Prostate gland (tissue), 2 donors: ENCODE data around the gene PBLD. TPM values are rescaled to one million over a fixed set of nuclear protein-coding genes. Genes with fewer than 3 reads are reported as not detected.
A peak's percentile ranks its signal among the peaks of the same experiment; 100 is the strongest.

Experiments
- DNase-seq: peaks from one replicate; pipeline ENCODE4 v3.0.0-alpha.2; 2019; ENCODE audit warnings: low spot score
- H3K27ac ChIP-seq, 2 donors: fragments of 200-600 bp; sonication (generic); 2 replicates each; pipeline ENCODE4 v1.5.1; 2017 to 2019
- H3K27me3 ChIP-seq: fragments of 200-600 bp; sonication (generic); replicated peaks from 2 replicates; pipeline ENCODE4 v1.5.1; 2019; ENCODE audit not compliant: insufficient read depth
- H3K36me3 ChIP-seq, 2 donors: fragments of 200-600 bp; sonication (generic); 1 replicate in 1 of 2; 2 replicates in 1 of 2; pipeline versions ENCODE4 v1.5.1 to v1.8.1; 2017 to 2019
- H3K4me1 ChIP-seq: fragments of 200-600 bp; sonication (generic); replicated peaks from 2 replicates; pipeline ENCODE4 v1.5.1; 2019
- H3K4me3 ChIP-seq, 2 donors: fragments of 200-600 bp; sonication (generic); 2 replicates each; pipeline ENCODE4 v1.5.1; 2017 to 2019
- H3K9me3 ChIP-seq: fragments of 200-600 bp; sonication (generic); 2 replicates; pipeline ENCODE4 v1.5.1; 2017
- CTCF ChIP-seq, 4 experiments: fragments of 200-600 bp in 2 of 4; fragments of 450-650 bp in 2 of 4; sonication (generic) in 2 of 4; IDR thresholded peaks; 1 replicate in 3 of 4; 2 replicates in 1 of 4; pipeline ENCODE4 v1.5.1; 2016 to 2019; ENCODE audit warnings: antibody characterized with exemption in 4 of 4, mild to moderate bottlenecking in 2 of 4, moderate library complexity in 2 of 4
- POLR2A ChIP-seq: fragments of 450-650 bp; IDR thresholded peaks from one replicate; pipeline ENCODE4 v1.6.1; 2016; ENCODE audit warnings: antibody characterized with exemption, mild to moderate bottlenecking
- POLR2AphosphoS5 ChIP-seq: sonication (generic); formaldehyde crosslinking; IDR thresholded peaks from one replicate; pipeline ENCODE4 v1.6.1; 2017; ENCODE audit warnings: antibody characterized with exemption
- WGBS: methylation state at CpG from one replicate; pipeline ENCODE4 v1.1.5; 2018; 5-methylcytosine and 5-hydroxymethylcytosine counted together
- intact Hi-C: fragments of 100-400 bp; cut with DNase I; formaldehyde crosslinking; loops from one replicate; pipeline ENCODE4 v1.14.2; 2022
- total RNA-seq, 2 donors: library from RNA; depleted of rRNA; stranded (reverse); fragments of >200 nt; gene quantifications; one replicate each; pipeline ENCODE4 v1.1.0, GENCODE V29; 2016

The PBLD gene
- total RNA-seq, 2 donors from 2014 or later = 8.6 to 8.7 TPM

- Histone ChIP-seq H3K4me1 (no peaks in the 10 kb centered on the region), H3K9me3 (no peaks in the 10 kb centered on the region), H3K36me3 (no peaks in the 10 kb centered on the region), H3K27me3 (no peaks in the 10 kb centered on the region), H3K4me3 (no peak overlapping the region), H3K27ac (no peak overlapping the region)
- TF ChIP-seq POLR2A (no peak), CTCF (IDR thresholded peaks at IDR 0.05) (no peak), POLR2AphosphoS5 (no peak)
- WGBS = 73% methylated on average over 5 of the region's 5 CpGs
- no peak for DNase-seq
- intact Hi-C loops = loop anchor here (10.0 kb wide), 3 partner anchors 88 to 448 kb away; no protein-coding TSS in a partner anchor
Observed at GRCh38 chr10:68302871-68303270, 29.9 kb downstream of the PBLD start.

GRCh38 chr10:68302503-68302823 is 30.3 kb downstream of the PBLD start:
- WGBS = 46% methylated on average over 2 of the region's 2 CpGs
- Histone ChIP-seq H3K4me1 (no peaks in the 10 kb centered on the region), H3K36me3 (no peaks in the 10 kb centered on the region), H3K27ac (no peak overlapping the region), H3K9me3 (no peaks in the 10 kb centered on the region), H3K4me3 (no peak overlapping the region), H3K27me3 (no peaks in the 10 kb centered on the region)
- no peak for DNase-seq
- intact Hi-C loops = loop anchor here (10.0 kb wide), 3 partner anchors 88 to 448 kb away; no protein-coding TSS in a partner anchor
- TF ChIP-seq POLR2A = no peak
- TF ChIP-seq CTCF (IDR thresholded peaks at IDR 0.05) = no peak
- no peak for TF ChIP-seq POLR2AphosphoS5

- Histone ChIP-seq H3K27ac (no peak overlapping the region), H3K36me3 (no peaks in the 10 kb centered on the region), H3K27me3 (no peaks in the 10 kb centered on the region), H3K4me1 (no peaks in the 10 kb centered on the region), H3K4me3 (no peak overlapping the region), H3K9me3 (no peaks in the 10 kb centered on the region)
- TF ChIP-seq POLR2AphosphoS5 (no peak), CTCF (IDR thresholded peaks at IDR 0.05) (peak in 3 of 4 experiments; percentile 39 to 61 (median 56))
- WGBS = 54% methylated on average over 6 of the region's 6 CpGs
- no peak for DNase-seq
- intact Hi-C loops = loop anchor here (10.0 kb wide), 3 partner anchors 87 to 447 kb away; no protein-coding TSS in a partner anchor
Observed at GRCh38 chr10:68301790-68302502, 30.8 kb downstream of the PBLD start.

GRCh38 chr10:68301301-68301700 is 31.4 kb downstream of the PBLD start:
- no peak for DNase-seq
- H3K4me1 ChIP-seq = no peaks in the 10 kb centered on the region
- TF ChIP-seq POLR2AphosphoS5 (no peak), POLR2A (no peak), CTCF (IDR thresholded peaks at IDR 0.05) (no peak)
- no peak overlapping the region for H3K4me3 ChIP-seq
- no peaks in the 10 kb centered on the region for H3K36me3 ChIP-seq
- H3K27me3 ChIP-seq = no peaks in the 10 kb centered on the region
- intact Hi-C loops = loop anchor here (10.0 kb wide), 3 partner anchors 86 to 446 kb away; no protein-coding TSS in a partner anchor
- H3K27ac ChIP-seq = no peak overlapping the region
- no peaks in the 10 kb centered on the region for H3K9me3 ChIP-seq
- 94% methylated on average over 3 of the region's 3 CpGs for WGBS
